Caki2 (cell line): ENCODE measurements around the gene DNAJB8. TPM values are rescaled to one million over a fixed set of nuclear protein-coding genes. Genes with fewer than 3 reads are reported as not detected.

ENCODE experiments used
- DNase-seq: peaks from one replicate; pipeline ENCODE4 v3.0.0-alpha.2; 2015; ENCODE audit warnings: low read depth
- in situ Hi-C: cut with HindIII; loops from 2 replicates; pipeline ENCODE4 v1.10.0; 2016; ENCODE audit warnings: low sequenced_read_pairs, low pct_unique_long_range_greater_than_20kb, mixed read lengths
- total RNA-seq: library from RNA; depleted of rRNA; stranded (reverse); fragments of >200 nt; shearing (Covaris generic); gene quantifications from 2 replicates; pipeline ENCODE4 v1.2.3, GENCODE V29; 2014; ENCODE audit warnings: low replicate concordance

The DNAJB8 gene
- total RNA-seq, 1 experiment from 2014 or later: not detected

GRCh38 chr3:128496602-128497304 is 30.1 kb upstream of the DNAJB8 start:
- in situ Hi-C loops: no loop called here
- no peak for DNase-seq

- no peak for DNase-seq
- in situ Hi-C loops: no loop called here
These were observed 29.4 kb upstream of the DNAJB8 start for GRCh38 chr3:128496019-128496601.

- in situ Hi-C loops: no loop called here
- no peak for DNase-seq
These were observed 28.8 kb upstream of the DNAJB8 start for GRCh38 chr3:128495435-128495970.

GRCh38 chr3:128494367-128494650 is 27.6 kb upstream of the DNAJB8 start:
- DNase-seq: no peak
- in situ Hi-C loops: no loop called here

GRCh38 chr3:128493570-128494366 is 27.1 kb upstream of the DNAJB8 start:
- DNase-seq: no peak
- in situ Hi-C loops: no loop called here

- DNase-seq: no peak
These were observed 26.2 kb upstream of the DNAJB8 start, which contains the start of gene GATA2 for GRCh38 chr3:128492671-128493569. TSS of gene GATA2 (minus strand) at chr3:128493201. CDS start at chr3:128487031, 6,170 bp downstream.

GRCh38 chr3:128491941-128492670 is 25.4 kb upstream of the DNAJB8 start:
- in situ Hi-C loops: no loop called here
- DNase-seq: no peak

More at GRCh38 chr3:128492671-128493569, 26.2 kb upstream of the DNAJB8 start, which contains the start of gene GATA2:
- in situ Hi-C loops: no loop called here

GRCh38 chr3:128491691-128491940 is 24.9 kb upstream of the DNAJB8 start:
- no peak for DNase-seq
- in situ Hi-C loops: no loop called here

GRCh38 chr3:128490915-128491690 is 24.4 kb upstream of the DNAJB8 start:
- in situ Hi-C loops: no loop called here
- no peak for DNase-seq

- no peak for DNase-seq
These were observed 23.9 kb upstream of the DNAJB8 start for GRCh38 chr3:128490650-128490914.

GRCh38 chr3:128489927-128490649 is 23.4 kb upstream of the DNAJB8 start:
- DNase-seq: no peak
- in situ Hi-C loops: no loop called here

More at GRCh38 chr3:128490650-128490914, 23.9 kb upstream of the DNAJB8 start:
- in situ Hi-C loops: no loop called here

GRCh38 chr3:128489674-128489926 is 22.9 kb upstream of the DNAJB8 start:
- in situ Hi-C loops: no loop called here
- no peak for DNase-seq

- no peak for DNase-seq
- in situ Hi-C loops: no loop called here
These were observed 22.4 kb upstream of the DNAJB8 start for GRCh38 chr3:128488991-128489673.

GRCh38 chr3:128488636-128488990 is 21.9 kb upstream of the DNAJB8 start:
- in situ Hi-C loops: no loop called here

GRCh38 chr3:128487813-128488635 is 21.3 kb upstream of the DNAJB8 start:
- peak; percentile 63 for DNase-seq
- in situ Hi-C loops: no loop called here

More at GRCh38 chr3:128488636-128488990, 21.9 kb upstream of the DNAJB8 start:
- DNase-seq: no peak

GRCh38 chr3:128487538-128487812 is 20.8 kb upstream of the DNAJB8 start:
- DNase-seq: no peak
- in situ Hi-C loops: no loop called here
